Measurements from ENCODE around the gene ILKAP.

The ILKAP gene

DNA sequence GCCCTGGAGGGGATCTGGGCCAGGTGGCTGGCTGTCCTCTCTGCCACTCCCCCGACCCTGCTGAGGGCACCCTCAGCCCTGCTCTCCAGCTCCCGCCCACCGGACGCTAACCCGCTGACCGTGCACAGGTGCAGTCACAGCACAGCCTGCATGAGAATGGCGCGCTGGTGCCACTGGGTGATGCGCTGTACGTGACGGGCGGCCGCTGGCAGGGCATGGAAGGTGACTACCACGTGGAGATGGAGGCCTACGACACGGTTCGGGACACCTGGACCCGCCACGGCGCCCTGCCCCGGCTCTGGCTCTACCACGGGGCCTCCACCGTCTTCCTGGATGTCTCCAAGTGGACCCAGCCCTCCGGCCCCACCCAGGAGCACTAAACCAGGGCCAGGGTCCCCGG, 52.8 kb downstream of the ILKAP start:
- DNase-seq, result no peak
- in situ Hi-C loops (cut with HindIII; ENCODE audit: low pct_ligation_motif_present, low sequenced_read_pairs), result no loop called here
- TF ChIP-seq, protein P1, sequence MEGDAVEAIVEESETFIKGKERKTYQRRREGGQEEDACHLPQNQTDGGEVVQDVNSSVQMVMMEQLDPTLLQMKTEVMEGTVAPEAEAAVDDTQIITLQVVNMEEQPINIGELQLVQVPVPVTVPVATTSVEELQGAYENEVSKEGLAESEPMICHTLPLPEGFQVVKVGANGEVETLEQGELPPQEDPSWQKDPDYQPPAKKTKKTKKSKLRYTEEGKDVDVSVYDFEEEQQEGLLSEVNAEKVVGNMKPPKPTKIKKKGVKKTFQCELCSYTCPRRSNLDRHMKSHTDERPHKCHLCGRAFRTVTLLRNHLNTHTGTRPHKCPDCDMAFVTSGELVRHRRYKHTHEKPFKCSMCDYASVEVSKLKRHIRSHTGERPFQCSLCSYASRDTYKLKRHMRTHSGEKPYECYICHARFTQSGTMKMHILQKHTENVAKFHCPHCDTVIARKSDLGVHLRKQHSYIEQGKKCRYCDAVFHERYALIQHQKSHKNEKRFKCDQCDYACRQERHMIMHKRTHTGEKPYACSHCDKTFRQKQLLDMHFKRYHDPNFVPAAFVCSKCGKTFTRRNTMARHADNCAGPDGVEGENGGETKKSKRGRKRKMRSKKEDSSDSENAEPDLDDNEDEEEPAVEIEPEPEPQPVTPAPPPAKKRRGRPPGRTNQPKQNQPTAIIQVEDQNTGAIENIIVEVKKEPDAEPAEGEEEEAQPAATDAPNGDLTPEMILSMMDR (IDR thresholded peaks at IDR 0.05; ENCODE audit: low read depth, low read length, missing control alignments), result no peak
- Histone ChIP-seq H3K4me3 (ENCODE audit: low read depth, low read length) (no peak overlapping the region), H3K36me3 (replicated peaks) (no peaks in the 10 kb centered on the region), H3K27me3 (replicated peaks) (no peaks in the 10 kb centered on the region), H3K27ac (no peak overlapping the region)

- Histone ChIP-seq H3K27me3 (replicated peaks) (no peaks in the 10 kb centered on the region), H3K4me3 (ENCODE audit: low read depth, low read length) (no peak overlapping the region), H3K36me3 (replicated peaks) (no peaks in the 10 kb centered on the region), H3K27ac (no peak overlapping the region)
- no peak for DNase-seq
- TF ChIP-seq, protein P1 (IDR thresholded peaks at IDR 0.05; ENCODE audit: low read depth, low read length, missing control alignments), result no peak
- in situ Hi-C loops (cut with HindIII; ENCODE audit: low pct_ligation_motif_present, low sequenced_read_pairs), result no loop called here
These were observed 53.5 kb downstream of the ILKAP start for GRCh38 chr2:238149841-238150572.

DNA sequence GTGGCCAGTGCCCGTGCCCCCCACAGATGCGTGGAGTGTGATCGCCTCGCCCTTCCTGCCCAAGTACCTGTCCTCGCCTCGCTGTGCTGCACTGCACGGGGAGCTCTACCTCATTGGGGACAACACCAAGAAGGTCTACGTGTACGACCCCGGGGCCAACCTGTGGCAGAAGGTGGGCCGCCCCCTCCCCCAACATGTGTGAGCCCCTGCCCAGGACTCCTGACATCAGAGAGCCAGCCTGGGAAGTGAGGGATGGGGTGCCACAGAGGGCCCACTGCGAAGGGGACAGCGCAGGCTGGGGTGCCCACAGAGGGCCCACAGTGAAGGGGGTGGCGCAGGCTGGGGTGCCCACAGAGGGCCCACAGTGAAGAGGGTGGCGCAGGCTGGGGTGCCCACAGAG, 54.5 kb downstream of the ILKAP start:
- Histone ChIP-seq H3K36me3 (replicated peaks) (no peaks in the 10 kb centered on the region), H3K4me3 (ENCODE audit: low read depth, low read length) (no peak overlapping the region), H3K27me3 (replicated peaks) (no peaks in the 10 kb centered on the region), H3K27ac (no peak overlapping the region)
- TF ChIP-seq, protein P1 (IDR thresholded peaks at IDR 0.05; ENCODE audit: low read depth, low read length, missing control alignments), result no peak
- no peak for DNase-seq
- in situ Hi-C loops (cut with HindIII; ENCODE audit: low pct_ligation_motif_present, low sequenced_read_pairs), result no loop called here

DNA sequence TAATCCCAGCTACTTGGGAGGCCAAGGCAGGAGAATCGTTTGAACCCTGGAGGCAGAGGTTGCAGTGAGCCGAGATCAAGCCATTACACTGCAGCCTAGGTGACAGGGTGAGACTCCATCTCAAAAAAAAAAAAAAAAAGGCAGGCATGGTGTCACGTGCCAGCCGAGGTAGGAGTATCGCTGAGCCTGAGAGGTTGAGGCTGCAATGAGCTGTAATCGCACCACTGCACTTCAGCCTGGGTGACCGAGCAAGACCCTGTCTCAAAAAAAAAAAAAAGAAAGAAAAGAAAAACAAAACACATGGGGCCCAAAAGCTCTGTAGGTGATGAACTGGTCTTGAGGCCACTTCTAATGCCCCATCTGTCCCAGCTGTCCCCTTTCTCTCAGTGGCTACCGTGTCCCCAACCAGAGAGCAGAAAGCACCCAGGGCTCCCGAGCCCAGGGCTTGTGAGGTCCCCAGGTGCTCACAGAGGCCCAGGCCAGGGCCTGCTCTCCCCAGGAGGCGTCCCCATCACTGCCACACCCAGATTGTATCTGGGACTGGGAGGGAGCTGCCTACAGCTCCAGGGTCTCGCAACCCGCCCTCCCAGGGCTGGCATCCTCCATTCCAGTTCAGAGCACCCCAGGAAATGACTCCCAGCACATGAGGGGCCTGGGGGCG, 56.5 kb downstream of the ILKAP start:
- TF ChIP-seq, protein P1 (IDR thresholded peaks at IDR 0.05; ENCODE audit: low read depth, low read length, missing control alignments), result no peak
- no peaks in the 10 kb centered on the region for H3K27me3 ChIP-seq (replicated peaks)
- no peaks in the 10 kb centered on the region for H3K36me3 ChIP-seq (replicated peaks)
- no peak for DNase-seq
- H3K4me3 ChIP-seq (ENCODE audit: low read depth, low read length), result no peak overlapping the region
- in situ Hi-C loops (cut with HindIII; ENCODE audit: low pct_ligation_motif_present, low sequenced_read_pairs), result no loop called here
- no peak overlapping the region for H3K27ac ChIP-seq

GRCh38 chr2:238145851-238146250, 57.6 kb downstream of the ILKAP start:
- in situ Hi-C loops (cut with HindIII; ENCODE audit: low pct_ligation_motif_present, low sequenced_read_pairs), result no loop called here
- H3K4me3 ChIP-seq (ENCODE audit: low read depth, low read length), result no peak overlapping the region
- H3K27me3 ChIP-seq (replicated peaks), result no peaks in the 10 kb centered on the region
- no peaks in the 10 kb centered on the region for H3K36me3 ChIP-seq (replicated peaks)
- no peak for DNase-seq
- H3K27ac ChIP-seq, result no peak overlapping the region
- TF ChIP-seq, protein P1 (IDR thresholded peaks at IDR 0.05; ENCODE audit: low read depth, low read length, missing control alignments), result no peak

Data from brain microvascular endothelial cell (primary cell).